ENCODE measurements around the gene MYLIP. TPM values are rescaled to one million over a fixed set of nuclear protein-coding genes. Genes with fewer than 3 reads are reported as not detected.
A peak's percentile ranks its signal among the peaks of the same experiment; 100 is the strongest.

MYLIP gene
- total RNA-seq, 1 experiment from 2014 or later: 48.1 TPM

GRCh38 chr6:16187176-16187575, 58.3 kb downstream of the MYLIP start:
- ChIA-PET POLR2A (no interaction called here), CTCF (interaction anchor here (1.1 kb wide), 1 partner anchor 40 kb away, joined by 3 read pairs; no protein-coding TSS in a partner anchor)
- no peak overlapping the region for H3K4me3 ChIP-seq (ENCODE audit: low read depth, low read length)
- Mint-ChIP-seq H3K4me1 (ENCODE audit: low read depth, unreplicated experiment) (peaks cover 26% of the 10 kb centered on the region), H3K36me3 (ENCODE audit: insufficient read depth, unreplicated experiment) (no peaks in the 10 kb centered on the region), H3K27ac (ENCODE audit: unreplicated experiment) (no peak overlapping the region), H3K9me3 (ENCODE audit: unreplicated experiment) (no peaks in the 10 kb centered on the region), H3K4me3 (ENCODE audit: unreplicated experiment) (no peak overlapping the region), H3K27me3 (ENCODE audit: insufficient read depth, unreplicated experiment) (no peaks in the 10 kb centered on the region)
- intact Hi-C loops (cut with micrococcal nuclease; ENCODE audit: unreplicated experiment): loop anchor here (10.0 kb wide), 1 partner anchor 282 kb away; no protein-coding TSS in a partner anchor
- DNase-seq: no peak
- H3K27me3 ChIP-seq (replicated peaks; ENCODE audit: control insufficient read depth, insufficient read depth, low read length): no peaks in the 10 kb centered on the region
- no peaks in the 10 kb centered on the region for H3K36me3 ChIP-seq (ENCODE audit: control insufficient read depth, insufficient read depth, low read length)
- no peaks in the 10 kb centered on the region for H3K9me3 ChIP-seq
- no peak for TF ChIP-seq CTCF (IDR thresholded peaks at IDR 0.05; ENCODE audit: insufficient read depth in 1 of 2, low read depth in 1 of 2, low read length in 1 of 2, severe bottlenecking in 1 of 2, unreplicated experiment in 1 of 2)
- BruUV-seq (replicated peaks): no TSS peak
- peaks cover 54% of the 10 kb centered on the region for H3K4me1 ChIP-seq

- no peaks in the 10 kb centered on the region for H3K36me3 Mint-ChIP-seq (ENCODE audit: insufficient read depth, unreplicated experiment)
- H3K9me3 Mint-ChIP-seq (ENCODE audit: unreplicated experiment): no peaks in the 10 kb centered on the region
- intact Hi-C loops (cut with micrococcal nuclease; ENCODE audit: unreplicated experiment): no loop called here
- H3K9me3 ChIP-seq: no peaks in the 10 kb centered on the region
- H3K27me3 Mint-ChIP-seq (ENCODE audit: insufficient read depth, unreplicated experiment): no peaks in the 10 kb centered on the region
- no TSS peak for BruUV-seq (replicated peaks)
- H3K27me3 ChIP-seq (replicated peaks; ENCODE audit: control insufficient read depth, insufficient read depth, low read length): no peaks in the 10 kb centered on the region
- DNase-seq: no peak
- H3K4me1 ChIP-seq: peaks cover 28% of the 10 kb centered on the region
- H3K4me3 Mint-ChIP-seq (ENCODE audit: unreplicated experiment): no peak overlapping the region
- H3K27ac Mint-ChIP-seq (ENCODE audit: unreplicated experiment): peak overlapping the region; percentile 31
- no peak overlapping the region for H3K4me3 ChIP-seq (ENCODE audit: low read depth, low read length)
- ChIA-PET POLR2A (interaction anchor here (0.5 kb wide), 1 partner anchor 60 kb away, joined by 3 read pairs; no protein-coding TSS in a partner anchor), CTCF (no interaction called here)
- peaks cover 19% of the 10 kb centered on the region for H3K4me1 Mint-ChIP-seq (ENCODE audit: low read depth, unreplicated experiment)
- no peaks in the 10 kb centered on the region for H3K36me3 ChIP-seq (ENCODE audit: control insufficient read depth, insufficient read depth, low read length)
- no peak for TF ChIP-seq CTCF (IDR thresholded peaks at IDR 0.05; ENCODE audit: insufficient read depth in 1 of 2, low read depth in 1 of 2, low read length in 1 of 2, severe bottlenecking in 1 of 2, unreplicated experiment in 1 of 2)
Observed at GRCh38 chr6:16190214-16190613, 61.3 kb downstream of the MYLIP start.

GRCh38 chr6:16196260-16196983, 67.5 kb downstream of the MYLIP start:
- no peak for DNase-seq
- intact Hi-C loops (cut with micrococcal nuclease; ENCODE audit: unreplicated experiment): no loop called here

More at GRCh38 chr6:16196260-16196983, 67.5 kb downstream of the MYLIP start:
- H3K9me3 ChIP-seq: no peaks in the 10 kb centered on the region
- no TSS peak for BruUV-seq (replicated peaks)
- CTCF ChIA-PET: no interaction called here
- no peaks in the 10 kb centered on the region for H3K27me3 ChIP-seq (replicated peaks; ENCODE audit: control insufficient read depth, insufficient read depth, low read length)
- H3K27ac Mint-ChIP-seq (ENCODE audit: unreplicated experiment): no peak overlapping the region
- H3K4me1 Mint-ChIP-seq (ENCODE audit: low read depth, unreplicated experiment): peaks cover 8% of the 10 kb centered on the region
- H3K36me3 ChIP-seq (ENCODE audit: control insufficient read depth, insufficient read depth, low read length): no peaks in the 10 kb centered on the region
- peaks cover 21% of the 10 kb centered on the region for H3K4me1 ChIP-seq
- no peaks in the 10 kb centered on the region for H3K9me3 Mint-ChIP-seq (ENCODE audit: unreplicated experiment)
- TF ChIP-seq CTCF (IDR thresholded peaks at IDR 0.05; ENCODE audit: insufficient read depth in 1 of 2, low read depth in 1 of 2, low read length in 1 of 2, severe bottlenecking in 1 of 2, unreplicated experiment in 1 of 2): no peak
- H3K27me3 Mint-ChIP-seq (ENCODE audit: insufficient read depth, unreplicated experiment): no peaks in the 10 kb centered on the region
- no peaks in the 10 kb centered on the region for H3K36me3 Mint-ChIP-seq (ENCODE audit: insufficient read depth, unreplicated experiment)
- H3K4me3 Mint-ChIP-seq (ENCODE audit: unreplicated experiment): no peak overlapping the region
- POLR2A ChIA-PET: no interaction called here
- H3K4me3 ChIP-seq (ENCODE audit: low read depth, low read length): no peak overlapping the region
